ENCODE results near the gene IGF1R.

The IGF1R gene

DNA sequence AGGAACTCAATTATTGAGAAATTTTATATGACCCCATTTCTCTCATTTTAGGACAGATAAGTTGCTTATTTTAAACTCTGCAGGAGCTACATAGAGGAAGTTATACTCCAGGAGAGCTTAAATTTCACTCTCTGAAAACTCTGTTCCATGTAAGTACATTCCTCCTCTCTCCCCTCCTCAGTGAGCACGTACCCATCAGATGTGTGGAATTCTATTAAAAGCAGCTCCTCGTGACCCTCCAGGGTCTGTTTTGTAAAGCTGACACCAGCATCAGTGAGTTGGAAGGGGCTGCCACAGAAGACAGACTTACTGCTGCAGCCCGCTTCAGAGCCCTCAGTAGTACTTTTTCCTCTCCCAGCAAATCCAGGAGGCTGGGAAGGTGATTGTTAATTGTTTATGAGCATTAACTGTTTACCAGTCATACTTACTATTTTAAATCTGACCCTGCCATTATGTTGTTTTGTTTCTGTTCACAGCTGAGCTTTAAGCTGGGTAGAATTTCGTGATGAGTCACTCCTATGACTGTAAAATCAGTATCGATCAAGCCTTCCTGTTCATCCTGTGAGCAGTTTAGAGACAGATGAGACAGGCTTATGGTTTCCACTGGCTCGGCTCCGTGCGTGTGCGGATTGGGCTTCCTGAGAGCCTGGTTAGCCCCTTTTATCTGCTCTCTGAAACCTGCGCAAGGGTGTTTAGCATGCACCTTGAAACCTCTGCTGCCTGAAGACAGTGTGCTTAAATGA is 20.4 kb downstream of the IGF1R start:
- no peak overlapping the region for H3K27ac Mint-ChIP-seq (ENCODE audit: low read depth)
- no peak overlapping the region for H3K4me3 Mint-ChIP-seq
- H3K27me3 Mint-ChIP-seq: peaks cover 49% of the 10 kb centered on the region
- no peaks in the 10 kb centered on the region for H3K4me1 Mint-ChIP-seq
- no peak for ATAC-seq (replicated peaks; ENCODE audit: extremely low read depth, poor library complexity, severe bottlenecking)
- no peaks in the 10 kb centered on the region for H3K9me3 Mint-ChIP-seq
- H3K36me3 Mint-ChIP-seq (ENCODE audit: insufficient read depth): peaks cover 2% of the 10 kb centered on the region
- no peak for DNase-seq (ENCODE audit: low spot score in 2 of 2)

DNA sequence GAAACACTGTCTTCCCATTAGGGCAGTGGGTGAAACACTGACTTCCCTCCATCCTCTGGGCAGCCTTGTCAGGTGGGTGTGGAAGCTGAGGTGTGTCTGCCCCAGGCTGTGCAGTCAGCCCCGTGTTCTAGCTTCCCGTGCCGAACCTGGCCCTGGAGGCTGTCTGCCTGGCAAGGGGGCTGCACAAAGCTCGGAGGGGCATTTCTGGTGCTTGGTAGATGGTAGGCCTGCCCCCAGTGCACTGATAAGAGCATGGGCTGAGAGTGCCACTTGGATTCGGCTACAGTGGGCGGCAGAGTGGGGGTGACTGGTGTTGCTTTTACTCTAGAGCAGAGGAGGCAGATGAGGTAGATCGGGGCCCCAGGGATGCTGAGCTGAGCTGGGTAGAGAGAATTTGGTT is 21.3 kb downstream of the IGF1R start:
- no peak overlapping the region for H3K4me3 Mint-ChIP-seq

DNA sequence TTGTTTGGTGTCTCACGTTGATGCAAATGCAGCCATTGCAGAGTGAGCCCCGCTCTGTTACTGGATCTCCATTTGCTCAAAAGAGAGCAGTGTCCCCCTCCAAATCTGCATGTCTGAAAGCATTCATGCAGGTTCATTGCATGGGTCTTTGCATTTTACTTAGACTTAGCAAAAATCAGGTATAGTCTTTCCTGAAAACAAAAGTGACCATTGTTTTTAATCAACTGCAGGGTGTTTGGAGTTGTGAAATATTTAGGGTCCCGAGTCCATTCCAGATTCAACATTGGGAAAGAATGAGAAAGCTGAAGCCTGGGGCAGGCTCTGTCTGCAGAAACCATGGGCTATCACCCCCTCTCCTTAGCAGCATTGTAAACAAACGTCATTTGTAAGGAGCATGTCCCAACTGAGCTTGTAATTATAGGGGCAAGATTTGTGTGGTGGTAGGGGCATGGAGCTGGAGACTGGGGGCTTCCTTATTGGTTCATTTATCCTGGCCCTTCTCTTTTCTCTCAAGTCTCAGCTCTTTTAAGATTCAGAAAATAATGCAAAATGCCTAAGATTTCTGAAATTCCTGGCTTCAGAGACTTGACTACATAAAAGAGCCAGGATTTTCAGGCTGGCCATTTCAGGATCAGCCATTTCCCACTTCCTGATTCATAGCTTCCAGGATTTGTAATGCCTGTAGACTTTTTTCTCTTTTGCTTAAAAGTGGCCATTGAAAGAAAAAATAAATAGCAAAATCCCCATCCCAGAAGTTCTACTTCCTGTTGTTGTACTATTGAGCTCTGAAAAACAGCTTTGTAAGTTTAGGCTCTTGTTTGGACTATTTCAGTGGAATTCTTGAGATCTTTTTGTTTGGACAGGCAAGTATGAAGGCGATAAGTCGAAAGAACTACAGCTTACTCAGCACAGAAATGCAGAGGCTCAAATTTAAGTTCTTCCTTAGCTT is 23.0 kb downstream of the IGF1R start:
- H3K4me1 Mint-ChIP-seq: no peaks in the 10 kb centered on the region
- no peak for ATAC-seq (replicated peaks; ENCODE audit: extremely low read depth, poor library complexity, severe bottlenecking)
- no peak for DNase-seq (ENCODE audit: low spot score in 2 of 2)
- peaks cover 2% of the 10 kb centered on the region for H3K36me3 Mint-ChIP-seq (ENCODE audit: insufficient read depth)
- H3K9me3 Mint-ChIP-seq: no peaks in the 10 kb centered on the region
- peaks cover 46% of the 10 kb centered on the region for H3K27me3 Mint-ChIP-seq
- no peak overlapping the region for H3K27ac Mint-ChIP-seq (ENCODE audit: low read depth)
- H3K4me3 Mint-ChIP-seq: no peak overlapping the region

More for the DNA sequence above, 21.3 kb downstream of the IGF1R start:
- no peaks in the 10 kb centered on the region for H3K9me3 Mint-ChIP-seq
- peaks cover 2% of the 10 kb centered on the region for H3K36me3 Mint-ChIP-seq (ENCODE audit: insufficient read depth)
- H3K27me3 Mint-ChIP-seq: peaks cover 49% of the 10 kb centered on the region
- DNase-seq (ENCODE audit: low spot score in 2 of 2): no peak
- H3K4me1 Mint-ChIP-seq: no peaks in the 10 kb centered on the region
- no peak for ATAC-seq (replicated peaks; ENCODE audit: extremely low read depth, poor library complexity, severe bottlenecking)
- no peak overlapping the region for H3K27ac Mint-ChIP-seq (ENCODE audit: low read depth)

DNA sequence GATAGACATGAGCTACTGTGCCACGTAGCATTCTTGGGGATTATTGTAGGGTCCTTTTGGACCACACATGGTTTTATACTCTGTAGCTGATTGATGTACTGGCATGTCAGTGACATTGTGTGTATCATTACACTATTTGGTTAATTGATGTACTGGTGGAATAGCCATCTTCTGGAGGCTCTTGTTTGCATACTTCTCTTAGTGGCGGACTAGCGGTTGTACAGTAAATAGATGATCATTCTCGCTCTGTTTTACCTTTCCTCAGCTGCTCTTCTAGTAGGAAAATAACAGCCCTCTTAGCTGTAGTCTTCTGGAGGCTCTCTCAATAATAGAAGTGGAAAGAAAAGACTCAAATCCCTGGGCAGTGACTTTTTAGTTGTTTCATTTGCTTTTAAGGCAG is 24.8 kb downstream of the IGF1R start:
- Mint-ChIP-seq H3K4me1 (no peaks in the 10 kb centered on the region), H3K27ac (ENCODE audit: low read depth) (no peak overlapping the region), H3K36me3 (ENCODE audit: insufficient read depth) (peaks cover 2% of the 10 kb centered on the region), H3K27me3 (peaks cover 29% of the 10 kb centered on the region), H3K4me3 (no peak overlapping the region), H3K9me3 (no peaks in the 10 kb centered on the region)
- DNase-seq (ENCODE audit: low spot score in 2 of 2) (no peak), ATAC-seq (replicated peaks; ENCODE audit: extremely low read depth, poor library complexity, severe bottlenecking) (no peak)

DNA sequence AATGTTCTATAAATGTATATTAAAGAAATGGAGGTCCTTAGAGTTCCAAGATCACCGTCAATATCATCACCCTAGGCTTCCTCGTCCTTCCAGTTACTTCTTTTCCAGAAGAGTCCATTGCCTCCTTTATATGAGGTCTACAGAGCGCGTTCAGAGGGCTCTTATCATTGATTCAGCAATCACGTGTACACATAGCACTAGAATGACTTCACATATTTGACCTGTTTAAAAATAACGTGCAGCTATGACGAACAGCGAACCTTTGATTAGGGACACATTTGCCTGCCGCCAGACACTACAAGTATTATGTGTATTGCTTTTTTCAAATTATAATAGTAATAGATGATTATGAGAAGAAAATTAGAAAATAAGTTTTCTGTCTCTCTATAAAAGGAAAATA is 26.0 kb downstream of the IGF1R start:
- ATAC-seq (replicated peaks; ENCODE audit: extremely low read depth, poor library complexity, severe bottlenecking) (no peak), DNase-seq (ENCODE audit: low spot score in 2 of 2) (no peak)
- no peaks in the 10 kb centered on the region for H3K9me3 Mint-ChIP-seq
- H3K4me1 Mint-ChIP-seq: no peaks in the 10 kb centered on the region
- peaks cover 17% of the 10 kb centered on the region for H3K27me3 Mint-ChIP-seq
- H3K27ac Mint-ChIP-seq (ENCODE audit: low read depth): no peak overlapping the region
- H3K4me3 Mint-ChIP-seq: no peak overlapping the region
- H3K36me3 Mint-ChIP-seq (ENCODE audit: insufficient read depth): peaks cover 2% of the 10 kb centered on the region

DNA sequence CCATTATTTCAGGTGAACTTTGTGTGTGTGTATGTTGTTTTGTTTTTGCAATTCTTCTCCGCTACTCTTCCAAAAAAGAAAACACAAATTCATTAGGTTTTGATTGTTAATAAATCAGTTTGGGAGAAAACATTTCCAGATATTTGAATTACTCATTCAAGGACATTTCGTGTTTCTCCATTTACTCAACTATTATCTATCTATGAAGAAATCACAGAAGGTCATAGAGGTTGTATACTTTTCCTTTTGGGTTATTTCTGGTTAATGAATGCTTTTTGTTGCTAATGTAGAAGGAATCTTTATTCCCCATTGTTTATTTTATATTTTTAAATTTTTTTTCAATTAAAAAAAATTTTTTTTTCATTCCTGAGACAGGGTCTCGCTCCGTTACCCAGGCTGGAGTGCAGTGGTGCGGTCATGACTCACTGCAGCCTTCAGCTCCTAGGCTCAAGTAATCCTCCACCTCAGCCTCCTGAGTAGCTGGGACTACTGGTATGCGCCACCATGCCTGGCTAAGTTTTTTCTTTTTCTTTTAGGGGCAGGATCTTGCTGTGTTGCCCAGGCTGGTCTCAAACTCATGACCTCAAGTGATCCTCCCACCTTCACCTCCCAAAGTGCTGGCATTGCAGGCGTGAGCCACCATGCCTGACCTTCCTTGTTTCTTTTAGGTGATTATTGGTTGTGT is 28.4 kb downstream of the IGF1R start:
- Mint-ChIP-seq H3K36me3 (ENCODE audit: insufficient read depth) (peaks cover 2% of the 10 kb centered on the region), H3K9me3 (no peaks in the 10 kb centered on the region), H3K27ac (ENCODE audit: low read depth) (no peak overlapping the region), H3K4me3 (no peak overlapping the region), H3K27me3 (peaks cover 10% of the 10 kb centered on the region), H3K4me1 (no peaks in the 10 kb centered on the region)
- ATAC-seq (replicated peaks; ENCODE audit: extremely low read depth, poor library complexity, severe bottlenecking) (no peak), DNase-seq (ENCODE audit: low spot score in 2 of 2) (no peak)

DNA sequence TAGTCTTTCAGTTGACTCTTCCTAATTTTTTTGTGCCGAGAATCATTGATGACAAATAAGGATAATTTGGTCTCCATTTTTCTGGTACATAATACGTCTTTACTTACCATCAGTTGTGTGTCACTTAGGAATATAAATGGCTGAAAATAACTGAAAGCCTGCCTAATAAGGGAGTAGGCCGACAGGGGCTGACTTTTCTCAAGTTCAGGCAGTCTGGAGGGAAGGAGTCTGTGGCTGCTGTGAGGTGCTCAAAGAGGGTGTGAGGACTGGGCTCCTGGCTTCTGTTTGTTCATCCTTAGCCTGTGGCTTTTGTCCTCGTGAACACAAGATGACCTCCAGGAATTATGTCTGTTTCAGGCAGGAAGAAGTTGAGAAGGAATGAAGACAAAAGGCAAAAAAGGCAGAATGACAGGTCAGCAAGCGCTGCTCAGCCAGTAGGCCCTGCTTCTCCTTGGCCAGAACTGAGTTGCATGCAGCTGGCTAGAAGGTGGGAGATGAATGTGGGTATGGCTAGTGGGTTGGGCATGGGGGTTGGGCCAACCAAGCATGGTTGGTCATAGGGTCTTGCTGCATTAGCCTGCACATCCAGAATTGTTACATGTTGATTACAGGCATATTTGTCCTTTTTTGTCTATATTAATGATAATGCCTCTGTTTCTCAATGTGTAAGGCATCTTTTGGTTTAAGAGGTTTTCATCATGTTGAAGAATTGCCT is 29.2 kb downstream of the IGF1R start:
- Mint-ChIP-seq H3K4me1 (no peaks in the 10 kb centered on the region), H3K27ac (ENCODE audit: low read depth) (peak overlapping the region; percentile 15), H3K9me3 (no peaks in the 10 kb centered on the region), H3K4me3 (no peak overlapping the region), H3K27me3 (peaks cover 16% of the 10 kb centered on the region), H3K36me3 (ENCODE audit: insufficient read depth) (peaks cover 2% of the 10 kb centered on the region)
- ATAC-seq (replicated peaks; ENCODE audit: extremely low read depth, poor library complexity, severe bottlenecking) (no peak), DNase-seq (ENCODE audit: low spot score in 2 of 2) (no peak)

DNA sequence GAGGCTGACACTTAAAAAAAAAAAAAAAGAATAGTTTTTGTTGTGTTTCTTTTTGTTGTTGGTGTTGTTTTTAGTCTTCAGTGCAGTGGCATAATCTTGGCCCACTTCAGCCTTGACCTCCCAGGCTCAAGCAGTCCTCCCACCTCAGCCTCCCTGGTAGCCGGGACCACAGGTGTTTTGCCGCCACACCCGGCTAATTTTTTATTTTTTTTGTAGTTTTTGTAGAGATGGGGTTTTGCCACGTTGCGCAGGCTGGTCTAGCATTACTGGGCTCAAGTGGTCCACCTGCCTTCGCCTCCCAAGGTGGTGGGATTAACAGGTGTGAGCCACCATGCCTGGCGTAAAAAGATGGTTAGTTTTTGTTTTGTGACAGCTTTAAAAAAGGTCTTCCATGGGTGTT is 30.1 kb downstream of the IGF1R start:
- Mint-ChIP-seq H3K4me3 (no peak overlapping the region), H3K36me3 (ENCODE audit: insufficient read depth) (peaks cover under 1% of the 10 kb centered on the region), H3K4me1 (no peaks in the 10 kb centered on the region), H3K27ac (ENCODE audit: low read depth) (no peak overlapping the region), H3K27me3 (peaks cover 16% of the 10 kb centered on the region), H3K9me3 (no peaks in the 10 kb centered on the region)
- ATAC-seq (replicated peaks; ENCODE audit: extremely low read depth, poor library complexity, severe bottlenecking) (no peak), DNase-seq (ENCODE audit: low spot score in 2 of 2) (no peak)

DNA sequence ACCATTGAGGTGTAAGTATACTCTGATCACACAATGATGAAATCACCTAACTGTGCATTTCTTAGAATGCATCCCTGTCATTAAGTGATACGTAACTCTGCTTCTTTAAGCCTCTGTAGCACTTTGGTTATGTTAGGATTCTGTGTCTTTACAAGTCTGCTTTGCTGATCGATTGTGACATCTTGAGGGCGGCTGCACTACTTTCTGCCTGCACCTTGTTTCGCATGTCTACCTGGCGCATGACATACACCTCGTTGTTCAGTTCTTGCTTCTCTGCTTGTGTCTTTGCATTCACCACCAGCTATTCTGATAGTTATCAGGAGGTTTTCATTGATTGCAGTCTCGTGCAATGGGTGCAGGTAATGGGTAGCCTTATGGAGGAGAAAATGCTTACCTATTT is 32.7 kb downstream of the IGF1R start:
- H3K36me3 Mint-ChIP-seq (ENCODE audit: insufficient read depth): no peaks in the 10 kb centered on the region

DNA sequence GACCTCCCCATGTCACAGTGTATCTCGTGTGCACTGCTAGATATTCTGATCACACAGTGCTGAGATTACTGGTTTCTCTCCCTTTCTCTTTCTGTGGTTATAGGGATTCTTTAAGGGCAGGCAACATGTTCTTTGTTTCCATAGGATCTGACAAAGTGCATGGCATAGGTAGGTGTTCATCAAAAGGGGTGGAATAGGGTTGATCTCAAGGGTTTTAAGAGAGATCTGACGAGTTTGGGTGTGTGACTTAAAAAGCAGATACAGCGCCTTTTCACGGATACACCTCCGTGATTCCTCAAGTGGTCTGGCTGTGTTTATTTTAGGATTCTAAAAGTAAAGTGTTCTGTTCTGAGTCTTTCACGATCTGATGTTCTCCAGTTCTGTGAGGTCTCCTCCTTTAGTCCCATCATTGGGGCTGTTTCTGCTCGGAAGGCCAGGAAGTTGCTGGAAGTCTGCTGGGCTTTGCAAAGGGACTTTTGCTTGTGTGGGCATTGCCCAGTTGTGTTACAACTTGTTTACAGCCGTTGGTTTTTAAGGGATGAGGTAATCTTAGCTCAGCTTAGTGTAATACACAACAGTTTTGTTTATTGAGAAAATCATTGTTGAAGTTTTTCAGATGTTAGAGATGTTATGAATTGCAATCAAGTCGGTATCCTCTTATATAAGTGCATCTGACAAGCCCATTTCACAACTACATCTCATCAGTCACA is 34.8 kb downstream of the IGF1R start:
- DNase-seq (ENCODE audit: low spot score in 2 of 2): no peak
- H3K4me1 Mint-ChIP-seq: no peaks in the 10 kb centered on the region
- no peak overlapping the region for H3K4me3 Mint-ChIP-seq
- no peak overlapping the region for H3K27ac Mint-ChIP-seq (ENCODE audit: low read depth)
- H3K27me3 Mint-ChIP-seq: peaks cover 36% of the 10 kb centered on the region
- no peaks in the 10 kb centered on the region for H3K9me3 Mint-ChIP-seq
- ATAC-seq (replicated peaks; ENCODE audit: extremely low read depth, poor library complexity, severe bottlenecking): no peak
- H3K36me3 Mint-ChIP-seq (ENCODE audit: insufficient read depth): no peaks in the 10 kb centered on the region

More for the DNA sequence above, 32.7 kb downstream of the IGF1R start:
- DNase-seq (ENCODE audit: low spot score in 2 of 2): no peak
- no peak overlapping the region for H3K4me3 Mint-ChIP-seq
- no peak for ATAC-seq (replicated peaks; ENCODE audit: extremely low read depth, poor library complexity, severe bottlenecking)
- H3K9me3 Mint-ChIP-seq: no peaks in the 10 kb centered on the region
- no peak overlapping the region for H3K27ac Mint-ChIP-seq (ENCODE audit: low read depth)
- no peaks in the 10 kb centered on the region for H3K4me1 Mint-ChIP-seq
- peaks cover 23% of the 10 kb centered on the region for H3K27me3 Mint-ChIP-seq

DNA sequence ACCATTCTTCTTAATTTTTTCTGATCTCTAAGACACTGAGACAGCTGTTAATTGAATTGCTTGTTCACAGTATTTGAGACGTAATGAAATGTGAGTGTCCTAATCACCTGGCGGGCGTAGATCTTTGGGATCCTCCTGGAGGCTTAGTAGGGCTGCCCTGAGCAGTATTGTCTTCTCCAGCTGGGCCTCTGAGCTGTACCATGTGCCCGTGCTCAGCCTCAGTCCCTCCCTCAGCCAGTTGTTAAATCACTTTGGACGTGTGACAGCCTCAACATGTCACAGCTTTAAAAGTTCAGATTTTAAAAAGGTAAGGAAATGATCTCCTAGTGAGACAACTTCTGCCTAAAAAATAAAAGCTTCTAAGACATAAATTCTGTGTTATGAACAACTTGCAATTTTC is 35.5 kb downstream of the IGF1R start:
- DNase-seq (ENCODE audit: low spot score in 2 of 2): no peak
- H3K4me1 Mint-ChIP-seq: no peaks in the 10 kb centered on the region
- no peak for ATAC-seq (replicated peaks; ENCODE audit: extremely low read depth, poor library complexity, severe bottlenecking)
- no peak overlapping the region for H3K4me3 Mint-ChIP-seq
- no peak overlapping the region for H3K27ac Mint-ChIP-seq (ENCODE audit: low read depth)
- H3K9me3 Mint-ChIP-seq: no peaks in the 10 kb centered on the region
- H3K27me3 Mint-ChIP-seq: peaks cover 36% of the 10 kb centered on the region
- H3K36me3 Mint-ChIP-seq (ENCODE audit: insufficient read depth): no peaks in the 10 kb centered on the region

DNA sequence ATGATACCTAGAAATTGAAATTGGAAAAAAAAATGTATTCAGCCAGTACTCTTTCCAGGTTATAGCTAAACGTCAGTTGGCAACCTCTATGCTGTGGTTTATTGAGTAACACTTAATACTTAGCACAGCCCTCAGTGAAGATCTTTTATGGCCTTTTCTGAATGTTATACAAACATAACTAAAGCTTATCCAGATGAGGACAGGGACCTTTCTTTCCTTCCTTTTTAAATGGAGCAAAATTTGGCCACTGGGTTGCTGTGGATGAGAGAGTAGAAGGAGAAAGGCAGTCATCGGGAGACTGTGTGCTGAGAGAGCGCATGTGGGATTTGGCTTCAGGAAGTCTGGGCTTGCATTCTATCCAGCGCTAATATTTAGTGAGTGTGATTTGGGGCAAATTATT is 36.1 kb downstream of the IGF1R start:
- Mint-ChIP-seq H3K4me1 (no peaks in the 10 kb centered on the region), H3K36me3 (ENCODE audit: insufficient read depth) (no peaks in the 10 kb centered on the region), H3K27ac (ENCODE audit: low read depth) (no peak overlapping the region), H3K27me3 (peaks cover 36% of the 10 kb centered on the region), H3K9me3 (no peaks in the 10 kb centered on the region), H3K4me3 (no peak overlapping the region)
- DNase-seq (ENCODE audit: low spot score in 2 of 2) (no peak), ATAC-seq (replicated peaks; ENCODE audit: extremely low read depth, poor library complexity, severe bottlenecking) (no peak)
